HG03342 (cell line): ENCODE results near the gene RAB36.

Experiments
- ATAC-seq: cut with Tn5 transposase; IDR thresholded peaks from one replicate; pipeline ENCODE4 v1.9.1; 2021; ENCODE audit warnings: mild to moderate bottlenecking, moderate library complexity; ENCODE audit not compliant: unreplicated experiment

The RAB36 gene

GRCh38 chr22:23144932-23145877 is at the start of gene RAB36:
RAB36 (plus strand) TSS chr22:23145477; CDS start chr22:23146617, 1,140 bp downstream.
- ATAC-seq = peak; percentile 47

GRCh38 chr22:23095733-23096342 is 49.4 kb upstream of the RAB36 start:
- ATAC-seq = no peak

- ATAC-seq = no peak
Measured at GRCh38 chr22:23097412-23098229, 47.7 kb upstream of the RAB36 start.

GRCh38 chr22:23098230-23098705 is 47.0 kb upstream of the RAB36 start:
- ATAC-seq = no peak

- no peak for ATAC-seq
Measured at GRCh38 chr22:23098718-23099530, 46.4 kb upstream of the RAB36 start.

- no peak for ATAC-seq
Measured at GRCh38 chr22:23099531-23099804, 45.8 kb upstream of the RAB36 start.

GRCh38 chr22:23100124-23100801 is 45.0 kb upstream of the RAB36 start:
- no peak for ATAC-seq

- no peak for ATAC-seq
Measured at GRCh38 chr22:23101524-23101923, 43.8 kb upstream of the RAB36 start.

GRCh38 chr22:23102002-23102655 is 43.1 kb upstream of the RAB36 start:
- ATAC-seq = no peak

GRCh38 chr22:23102776-23103175 is 42.5 kb upstream of the RAB36 start:
- ATAC-seq = no peak

- no peak for ATAC-seq
Measured at GRCh38 chr22:23103199-23103954, 41.9 kb upstream of the RAB36 start.

- no peak for ATAC-seq
Measured at GRCh38 chr22:23104187-23104971, 40.9 kb upstream of the RAB36 start.

- no peak for ATAC-seq
Measured at GRCh38 chr22:23105304-23105703, 40.0 kb upstream of the RAB36 start.

GRCh38 chr22:23105919-23106318 is 39.4 kb upstream of the RAB36 start:
- ATAC-seq = no peak

- ATAC-seq = no peak
Measured at GRCh38 chr22:23106344-23106743, 38.9 kb upstream of the RAB36 start.

GRCh38 chr22:23106906-23107367 is 38.3 kb upstream of the RAB36 start:
- no peak for ATAC-seq

GRCh38 chr22:23107487-23108248 is 37.6 kb upstream of the RAB36 start:
- ATAC-seq = no peak
